Right cardiac atrium (tissue), 5 donors: Measurements from ENCODE around the gene MYH9. TPM values are rescaled to one million over a fixed set of nuclear protein-coding genes. Genes with fewer than 3 reads are reported as not detected.
A peak's percentile ranks its signal among the peaks of the same experiment; 100 is the strongest.
"Not testable (repeated sequence)": the region's sequence is repeated elsewhere in the genome, so short reads cannot be mapped to it uniquely, and the experiment has no call there.

Experiments used
- ATAC-seq, 2 donors: fragments of 200-7000 bp; cut with Tn5 transposase; one replicate each; pipeline versions ENCODE4 v1.8.0 to v1.9.1; 2020; ENCODE audit warnings: moderate library complexity in 2 of 2, mild to moderate bottlenecking in 1 of 2
- DNase-seq, 3 donors: peaks; one replicate each; pipeline ENCODE4 v3.0.0-alpha.2; 2020
- H3K27ac ChIP-seq: one replicate; pipeline ENCODE4 v1.5.1; 2013; ENCODE audit warnings: mild to moderate bottlenecking, low read length, control low read depth, moderate library complexity
- H3K27me3 ChIP-seq: one replicate; pipeline ENCODE4 v1.6.1; 2013; ENCODE audit not compliant: control insufficient read depth, insufficient read depth
- H3K4me1 ChIP-seq: one replicate; pipeline ENCODE4 v1.6.1; 2013; ENCODE audit warnings: low read length; ENCODE audit not compliant: control insufficient read depth, insufficient read depth
- H3K4me3 ChIP-seq: one replicate; pipeline ENCODE4 v1.5.1; 2013; ENCODE audit warnings: low read length, control low read depth
- H3K9me3 ChIP-seq: one replicate; pipeline ENCODE4 v1.6.1; 2013; ENCODE audit warnings: low read length; ENCODE audit not compliant: control insufficient read depth
- WGBS: extraction: QIAGEN DNeasy Blood & Tissue Kit; methylation state at CpG from one replicate; pipeline ENCODE4 v1.1.7; 2013; 5-methylcytosine and 5-hydroxymethylcytosine counted together
- intact Hi-C, 4 donors: fragments of 100-400 bp; cut with DNase I; formaldehyde crosslinking; loops; one replicate each; pipeline versions ENCODE4 v1.11.0 to v1.14.0; 2022 to 2023
- polyA plus RNA-seq: library from polyadenylated mRNA; stranded (reverse); fragments of 200-250 nt; gene quantifications from one replicate; pipeline ENCODE4 v1.2.3, GENCODE V29; 2013
- total RNA-seq, 4 donors: library from RNA; stranded (reverse); fragmentation: NEBNext Ultra II Directional; extraction: Animal tissue kit (Norgen Biotek cat#: 25700); gene quantifications; one replicate each; pipeline ENCODE4 v1.2.1, GENCODE V29; 2021
- donor health status: healthy with polysubstance abuse.
- donor health status: DM: no; HTN: yes; CAD: no.
- donor health status: DM: no; HTN: no; CAD: no.
- donor health status: DM: no; HTN: yes; CAD: no; lungs with severe emphysema.
- donor health status: DM: yes; HTN: yes; CAD: no.

MYH9 gene
- total and polyA plus RNA-seq, 5 donors: 92.5 to 224 (median 146) TPM

GRCh38 chr22:36261675-36262074, 126.1 kb downstream of the MYH9 start:
- intact Hi-C loops, H3K27me3 ChIP-seq, ATAC-seq, H3K27ac ChIP-seq, H3K4me3 ChIP-seq, H3K4me1 ChIP-seq, H3K9me3 ChIP-seq, DNase-seq: not testable (repeated sequence)
- WGBS: 79% methylated on average over 6 of the region's 6 CpGs

DNA sequence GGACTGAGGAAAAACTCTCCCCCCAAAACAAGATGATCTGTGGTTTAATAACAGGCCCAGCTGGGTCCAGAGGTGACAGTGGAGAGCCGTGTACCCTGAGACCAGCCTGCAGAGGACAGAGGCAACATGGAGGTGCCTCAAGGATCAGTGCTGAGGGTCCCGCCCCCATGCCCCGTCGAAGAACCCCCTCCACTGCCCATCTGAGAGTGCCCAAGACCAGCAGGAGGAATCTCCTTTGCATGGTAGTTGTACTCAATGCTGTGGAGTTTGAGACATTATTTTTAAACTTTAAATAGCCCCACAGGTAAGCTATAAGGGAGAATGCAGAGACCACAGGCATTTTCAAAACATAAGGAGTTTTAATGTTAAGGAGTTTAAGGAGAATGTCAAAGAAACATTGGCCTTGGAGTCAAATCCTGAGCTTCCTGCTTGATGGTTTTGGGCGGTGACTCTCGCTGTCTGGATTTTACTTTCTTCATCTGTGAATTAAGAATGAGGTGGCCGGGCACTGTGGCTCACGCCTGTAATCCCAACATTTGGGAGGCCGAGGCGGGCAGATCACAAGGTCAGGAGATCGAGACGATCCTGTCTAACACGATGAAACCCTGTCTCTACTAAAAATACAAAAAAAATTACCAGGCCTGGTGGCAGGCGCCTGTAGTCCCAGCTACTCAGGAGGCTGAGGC, 128.0 kb downstream of the MYH9 start:
- 66% methylated on average over 14 of the region's 14 CpGs for WGBS
- intact Hi-C loops: no loop called here
- H3K9me3 ChIP-seq: no peaks in the 10 kb centered on the region
- H3K4me1 ChIP-seq: peaks cover 10% of the 10 kb centered on the region
- DNase-seq: no peak
- H3K27me3 ChIP-seq: no peaks in the 10 kb centered on the region
- ATAC-seq: no peak
- H3K27ac ChIP-seq: peak overlapping the region; percentile 57
- no peak overlapping the region for H3K4me3 ChIP-seq

GRCh38 chr22:36258701-36259614, 128.8 kb downstream of the MYH9 start:
- Histone ChIP-seq H3K4me3 (no peak overlapping the region), H3K9me3 (no peaks in the 10 kb centered on the region), H3K4me1 (peaks cover 12% of the 10 kb centered on the region), H3K27me3 (no peaks in the 10 kb centered on the region), H3K27ac (peak overlapping the region; percentile 57)
- peak; percentile 59 to 82 (median 82) for DNase-seq
- intact Hi-C loops: no loop called here
- ATAC-seq: peak; percentile 60 to 63
- 40% methylated on average over 16 of the region's 16 CpGs for WGBS

- Histone ChIP-seq H3K4me1 (peaks cover 17% of the 10 kb centered on the region), H3K4me3 (no peak overlapping the region), H3K27ac (peak overlapping the region; percentile 20), H3K27me3 (no peaks in the 10 kb centered on the region), H3K9me3 (no peaks in the 10 kb centered on the region)
- ATAC-seq (no peak), DNase-seq (no peak)
- WGBS: 92% methylated on average over 13 of the region's 13 CpGs
- intact Hi-C loops: no loop called here
Measured at GRCh38 chr22:36257948-36258670, 129.7 kb downstream of the MYH9 start.

DNA sequence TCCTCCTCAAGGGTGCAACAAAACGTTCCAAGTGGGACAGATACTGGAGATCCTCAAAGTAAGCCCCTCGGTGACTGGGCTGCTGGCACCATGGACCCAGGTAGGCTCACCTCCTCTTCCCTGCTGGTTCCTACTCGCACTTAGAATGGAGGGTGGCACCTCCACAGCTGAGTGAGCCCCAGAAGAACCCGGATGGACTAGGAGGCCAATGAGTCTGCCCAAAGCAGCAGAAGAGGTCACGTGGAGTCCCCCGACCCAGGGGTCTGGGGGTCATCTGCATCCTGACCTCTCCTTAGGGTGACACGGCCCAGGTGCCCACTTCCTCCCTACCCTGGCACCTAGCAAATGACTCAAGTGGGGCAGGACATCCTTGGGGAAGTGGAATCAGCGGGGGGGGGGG, 130.5 kb downstream of the MYH9 start:
- H3K4me1 ChIP-seq: peaks cover 17% of the 10 kb centered on the region
- DNase-seq (no peak), ATAC-seq (no peak)
- H3K9me3 ChIP-seq: no peaks in the 10 kb centered on the region
- no peaks in the 10 kb centered on the region for H3K27me3 ChIP-seq
- 73% methylated on average over 8 of the region's 8 CpGs for WGBS
- H3K27ac ChIP-seq: no peak overlapping the region
- no peak overlapping the region for H3K4me3 ChIP-seq
- intact Hi-C loops: no loop called here

- H3K27ac ChIP-seq: no peak overlapping the region
- no peak for DNase-seq
- H3K4me3 ChIP-seq: no peak overlapping the region
- intact Hi-C loops: no loop called here
- 82% methylated on average over 3 of the region's 3 CpGs for WGBS
- no peaks in the 10 kb centered on the region for H3K9me3 ChIP-seq
- no peaks in the 10 kb centered on the region for H3K27me3 ChIP-seq
- peaks cover 17% of the 10 kb centered on the region for H3K4me1 ChIP-seq
- ATAC-seq: no peak
Measured at GRCh38 chr22:36256478-36256877, 131.3 kb downstream of the MYH9 start.

GRCh38 chr22:36255572-36255971, 132.2 kb downstream of the MYH9 start:
- Histone ChIP-seq H3K27ac (peak overlapping the region; percentile 76), H3K4me1 (peaks cover 17% of the 10 kb centered on the region)
- intact Hi-C loops, H3K27me3 ChIP-seq, H3K9me3 ChIP-seq, DNase-seq, H3K4me3 ChIP-seq: not testable (repeated sequence)
- no CpG with 5 or more reads among the region's 5 CpGs for WGBS
- ATAC-seq: peak in 1 of 2 donors; percentile 58

DNA sequence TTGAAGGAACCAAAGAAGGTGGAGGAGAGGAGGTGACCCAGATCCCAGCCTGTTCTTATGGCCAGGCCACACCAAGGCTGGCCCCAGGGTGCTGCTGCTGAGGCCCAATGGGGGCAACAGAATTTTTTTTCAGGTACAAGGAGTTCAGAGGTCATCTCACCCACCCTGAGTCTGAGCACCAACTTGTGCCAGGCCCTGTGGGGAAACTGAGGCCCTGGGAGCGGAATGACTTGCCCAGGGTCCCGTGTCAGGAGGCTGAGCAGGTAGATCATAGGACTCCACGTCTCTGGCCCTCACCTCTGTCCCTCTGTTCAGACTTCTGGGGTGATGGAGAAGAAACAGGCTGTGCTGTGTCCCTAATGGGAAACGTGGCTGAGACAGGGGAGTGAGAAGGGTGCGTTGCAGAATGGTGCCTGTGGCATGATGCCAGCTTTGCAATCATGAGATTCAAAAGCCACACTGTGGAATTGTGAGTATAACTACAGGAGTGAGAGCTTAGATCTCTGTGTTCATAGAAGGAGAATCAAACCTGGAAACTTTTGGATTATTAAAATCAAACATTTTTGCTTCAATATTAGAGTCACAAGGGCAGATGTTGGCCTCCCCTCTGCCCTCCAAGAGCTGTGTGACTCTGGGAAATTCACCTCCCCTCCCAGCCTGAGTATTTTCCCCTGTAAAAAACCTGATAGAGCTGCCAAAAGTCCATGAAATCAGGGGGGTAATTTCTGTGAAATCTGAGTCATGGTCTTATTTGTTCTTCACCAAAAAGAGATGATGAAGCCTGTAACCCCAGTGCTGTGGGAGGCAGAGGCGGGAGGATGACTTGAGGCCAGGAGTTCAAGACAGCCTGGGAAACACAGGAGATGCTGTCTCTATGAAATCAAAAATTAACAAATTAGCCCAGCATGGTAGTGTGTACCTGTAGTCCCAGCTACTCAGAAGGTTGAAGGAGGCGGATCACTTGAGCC, 134.0 kb downstream of the MYH9 start:
- intact Hi-C loops: no loop called here
- peak; percentile 17 to 29 for ATAC-seq
- peak in 1 of 3 donors; percentile 76 for DNase-seq
- Histone ChIP-seq H3K4me3 (peak overlapping the region; percentile 49), H3K27ac (peak overlapping the region; percentile 73), H3K4me1 (peaks cover 16% of the 10 kb centered on the region), H3K27me3 (no peaks in the 10 kb centered on the region), H3K9me3 (no peaks in the 10 kb centered on the region)
- WGBS: 56% methylated on average over 7 of the region's 7 CpGs

DNA sequence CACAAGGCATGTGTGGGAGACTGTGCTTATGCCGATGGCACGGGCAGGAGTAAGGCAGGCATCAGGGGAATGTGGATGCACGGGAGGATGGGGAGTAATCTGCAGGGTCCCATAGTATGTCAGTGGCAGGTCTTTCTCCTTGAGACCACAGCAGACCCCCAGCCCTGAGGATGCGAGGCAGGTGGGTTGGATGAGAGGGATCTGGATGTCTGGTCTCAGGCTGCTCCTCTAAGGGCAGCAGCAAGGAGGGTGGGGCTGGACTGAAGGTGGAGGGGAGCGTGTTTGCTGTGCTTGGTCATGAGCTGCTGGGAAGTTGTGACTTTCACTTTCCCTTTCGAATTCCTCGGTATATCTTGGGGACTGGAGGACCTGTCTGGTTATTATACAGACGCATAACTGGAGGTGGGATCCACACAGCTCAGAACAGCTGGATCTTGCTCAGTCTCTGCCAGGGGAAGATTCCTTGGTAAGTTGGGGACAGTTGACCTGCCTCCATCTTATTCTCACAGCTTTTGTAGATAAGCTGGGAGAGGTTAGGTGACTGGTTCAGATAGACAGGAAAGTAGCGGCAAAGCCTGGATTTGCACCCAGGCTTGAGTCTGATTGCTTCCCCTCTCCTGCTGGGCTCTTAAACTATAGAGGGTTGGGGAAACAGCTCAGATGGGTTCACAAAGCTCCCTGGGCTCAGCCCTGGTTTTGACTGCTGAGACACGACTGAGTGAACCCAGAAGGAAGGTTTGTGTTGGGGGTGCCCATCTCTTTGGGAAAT, 134.8 kb downstream of the MYH9 start, which contains the start of gene APOL1:
APOL1 (plus strand) TSS at position 380 of the 769 bp plus-strand sequence. CDS start 1,823 bp downstream, outside the sequence.
- DNase-seq: peak in 1 of 3 donors; percentile 65
- ATAC-seq: peak; percentile 67 to 68
- Histone ChIP-seq H3K4me1 (peaks cover 13% of the 10 kb centered on the region), H3K27ac (peak within 1 kb of the TSS; percentile 73), H3K9me3 (no peaks in the 10 kb centered on the region), H3K4me3 (peak within 1 kb of the TSS; percentile 49), H3K27me3 (no peaks in the 10 kb centered on the region)
- WGBS: 42% methylated on average over 10 of the region's 10 CpGs
- intact Hi-C loops: no loop called here
